Endothelial cell of umbilical vein (primary cell): Measurements from ENCODE around the gene SMTNL1.

Experiments used
- CTCF ChIP-seq, 2 donors: IDR thresholded peaks; 1 replicate in 1 of 2; 2 replicates in 1 of 2; pipeline ENCODE4 v1.5.1; 2011; ENCODE audit warnings: low read length in 2 of 2, mild to moderate bottlenecking in 2 of 2, moderate library complexity in 2 of 2, control low read depth in 1 of 2, inconsistent platforms in 1 of 2, low read depth in 1 of 2; ENCODE audit not compliant: insufficient read depth in 1 of 2; ENCODE audit errors: extremely low read depth in 1 of 2
- EZH2 ChIP-seq: IDR thresholded peaks from 2 replicates; pipeline ENCODE4 v1.6.1; 2012; ENCODE audit warnings: borderline replicate concordance, low read depth, mild to moderate bottlenecking, moderate library complexity, low read length, inconsistent platforms; ENCODE audit not compliant: severe bottlenecking
- FOS ChIP-seq: IDR thresholded peaks from 2 replicates; pipeline ENCODE4 v1.6.1; 2011; ENCODE audit warnings: mild to moderate bottlenecking, low read length, moderate library complexity, borderline replicate concordance; ENCODE audit not compliant: insufficient read depth
- GATA2 ChIP-seq: IDR thresholded peaks from 2 replicates; pipeline ENCODE4 v1.7.0; 2011; ENCODE audit warnings: low read depth, mild to moderate bottlenecking, moderate library complexity, mixed read lengths, low read length; ENCODE audit not compliant: insufficient read length, insufficient read depth
- JUN ChIP-seq: IDR thresholded peaks from 2 replicates; pipeline ENCODE4 v1.6.1; 2011; ENCODE audit warnings: borderline replicate concordance, low read depth; ENCODE audit not compliant: insufficient read length, insufficient read depth
- MYC ChIP-seq: IDR thresholded peaks from one replicate; pipeline ENCODE4 v1.6.1; 2011; ENCODE audit warnings: mild to moderate bottlenecking, low read depth, low read length
- POLR2A ChIP-seq: IDR thresholded peaks from 2 replicates; pipeline ENCODE4 v1.6.1; 2012; ENCODE audit warnings: low read depth, mild to moderate bottlenecking, control low read depth, low read length
- POLR2AphosphoS5 ChIP-seq: IDR thresholded peaks from 2 replicates; pipeline ENCODE4 v1.6.1; 2012; ENCODE audit warnings: low read depth, mild to moderate bottlenecking, control low read depth, low read length, moderate library complexity; ENCODE audit not compliant: insufficient read depth
- TF ChIP-seq, protein P1 (sequence below): IDR thresholded peaks from 2 replicates; pipeline ENCODE4 v1.6.1; 2011; ENCODE audit not compliant: insufficient read depth, insufficient read length

- TF ChIP-seq CTCF (IDR thresholded peaks at IDR 0.05; ENCODE audit: extremely low read depth in 1 of 2, insufficient read depth in 1 of 2, low read depth in 1 of 2, low read length in 2 of 2) = no peak
- TF ChIP-seq FOS = no peak
- TF ChIP-seq POLR2A = no peak
- TF ChIP-seq POLR2AphosphoS5 = no peak
- TF ChIP-seq EZH2 = no peak
- TF ChIP-seq, protein P1, sequence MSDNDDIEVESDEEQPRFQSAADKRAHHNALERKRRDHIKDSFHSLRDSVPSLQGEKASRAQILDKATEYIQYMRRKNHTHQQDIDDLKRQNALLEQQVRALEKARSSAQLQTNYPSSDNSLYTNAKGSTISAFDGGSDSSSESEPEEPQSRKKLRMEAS = no peak
- no peak for TF ChIP-seq GATA2
- no peak for TF ChIP-seq JUN
- no peak for TF ChIP-seq MYC
These were observed 59.0 kb downstream of the SMTNL1 start for GRCh38 chr11:57596266-57596885.
